NCI-H146 treated with DMSO at 0.1 percent for 48 hours (cell line): ENCODE measurements around the gene GSK3A.
"Not testable (repeated sequence)": the region's sequence is repeated elsewhere in the genome, so short reads cannot be mapped to it uniquely, and the experiment has no call there.

Experiments
- DNase-seq: peaks from one replicate; lab custom pipeline; 2025; ENCODE audit not compliant: unreplicated experiment; lab: John Stamatoyannopoulos, UW

Gene GSK3A

GRCh38 chr19:42268704-42269477 lies 26.5 kb upstream of the GSK3A start, which contains the start of gene CIC:
Gene CIC, plus strand, starts transcription at chr19:42269252. Its CDS starts 2,532 bp downstream, at chr19:42271784.
- peak; percentile 100 for DNase-seq

GRCh38 chr19:42268142-42268703 lies 25.8 kb upstream of the GSK3A start:
- peak; percentile 99 for DNase-seq

- DNase-seq, result no peak
These were observed 25.3 kb upstream of the GSK3A start for GRCh38 chr19:42267644-42268141.

GRCh38 chr19:42266928-42267603 lies 24.7 kb upstream of the GSK3A start:
- not testable (repeated sequence) for DNase-seq

GRCh38 chr19:42266105-42266504 lies 23.7 kb upstream of the GSK3A start:
- not testable (repeated sequence) for DNase-seq

GRCh38 chr19:42261763-42262162 lies 19.4 kb upstream of the GSK3A start:
- DNase-seq, result no peak

- DNase-seq, result not testable (repeated sequence)
These were observed 15.4 kb upstream of the GSK3A start for GRCh38 chr19:42257842-42258241.

GRCh38 chr19:42255766-42256745 lies 13.7 kb upstream of the GSK3A start:
- DNase-seq, result peak; percentile 58

- peak; percentile 65 for DNase-seq
These were observed 12.7 kb upstream of the GSK3A start, which contains the start of gene ERF for GRCh38 chr19:42254850-42255765. Gene ERF, minus strand, starts transcription at chr19:42255128. Its CDS starts 129 bp downstream, at chr19:42254999.

GRCh38 chr19:42254089-42254849 lies 11.9 kb upstream of the GSK3A start:
- DNase-seq, result no peak

GRCh38 chr19:42253245-42254088 lies 11.1 kb upstream of the GSK3A start:
- DNase-seq, result no peak

- DNase-seq, result no peak
These were observed 10.2 kb upstream of the GSK3A start for GRCh38 chr19:42252365-42253244.

GRCh38 chr19:42251572-42252358 lies 9.4 kb upstream of the GSK3A start:
- no peak for DNase-seq

- no peak for DNase-seq
These were observed 8.5 kb upstream of the GSK3A start for GRCh38 chr19:42250666-42251531.

GRCh38 chr19:42250183-42250665 lies 7.8 kb upstream of the GSK3A start:
- no peak for DNase-seq
